ENCODE data around the gene RCAN2.

RCAN2 gene

DNA sequence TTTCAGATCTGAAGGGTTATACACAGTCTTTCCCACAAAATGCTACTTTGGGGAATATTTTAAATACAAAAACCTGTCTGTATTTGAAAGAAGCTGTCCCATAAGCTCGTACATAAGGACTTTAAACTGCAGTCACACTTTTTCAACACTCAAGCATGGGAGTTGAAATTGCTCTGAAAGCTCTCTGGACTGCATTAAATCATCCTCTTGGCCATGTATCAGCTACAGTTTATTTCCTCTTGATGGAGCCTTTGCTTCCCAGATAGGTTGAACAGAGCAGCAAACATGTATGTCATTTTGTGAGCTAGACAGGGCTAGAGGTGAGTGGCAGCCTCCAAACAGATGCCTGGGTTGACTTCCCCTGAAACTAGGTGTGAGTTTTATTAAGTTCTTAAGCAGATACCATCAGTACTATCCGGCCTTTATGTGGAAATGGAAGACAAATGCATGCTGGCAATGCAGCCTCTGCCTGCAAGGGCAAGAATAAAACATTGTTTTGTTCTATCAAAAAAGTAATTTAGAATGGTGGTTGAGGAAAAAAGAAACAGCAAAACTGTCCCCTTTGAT is 214.6 kb downstream of the RCAN2 start:
- TF ChIP-seq POLR2AphosphoS5 (IDR thresholded peaks at IDR 0.05; ENCODE audit: low read depth) = no peak
- no peak for TF ChIP-seq GABPA (IDR thresholded peaks at IDR 0.05; ENCODE audit: low read depth)
- TF ChIP-seq SPI1 (IDR thresholded peaks at IDR 0.05; ENCODE audit: borderline replicate concordance, low read depth) = no peak
- TF ChIP-seq, protein P1, sequence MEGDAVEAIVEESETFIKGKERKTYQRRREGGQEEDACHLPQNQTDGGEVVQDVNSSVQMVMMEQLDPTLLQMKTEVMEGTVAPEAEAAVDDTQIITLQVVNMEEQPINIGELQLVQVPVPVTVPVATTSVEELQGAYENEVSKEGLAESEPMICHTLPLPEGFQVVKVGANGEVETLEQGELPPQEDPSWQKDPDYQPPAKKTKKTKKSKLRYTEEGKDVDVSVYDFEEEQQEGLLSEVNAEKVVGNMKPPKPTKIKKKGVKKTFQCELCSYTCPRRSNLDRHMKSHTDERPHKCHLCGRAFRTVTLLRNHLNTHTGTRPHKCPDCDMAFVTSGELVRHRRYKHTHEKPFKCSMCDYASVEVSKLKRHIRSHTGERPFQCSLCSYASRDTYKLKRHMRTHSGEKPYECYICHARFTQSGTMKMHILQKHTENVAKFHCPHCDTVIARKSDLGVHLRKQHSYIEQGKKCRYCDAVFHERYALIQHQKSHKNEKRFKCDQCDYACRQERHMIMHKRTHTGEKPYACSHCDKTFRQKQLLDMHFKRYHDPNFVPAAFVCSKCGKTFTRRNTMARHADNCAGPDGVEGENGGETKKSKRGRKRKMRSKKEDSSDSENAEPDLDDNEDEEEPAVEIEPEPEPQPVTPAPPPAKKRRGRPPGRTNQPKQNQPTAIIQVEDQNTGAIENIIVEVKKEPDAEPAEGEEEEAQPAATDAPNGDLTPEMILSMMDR (IDR thresholded peaks at IDR 0.05; ENCODE audit: insufficient read depth, low read length) = no peak
- no peak for TF ChIP-seq REST (IDR thresholded peaks at IDR 0.05; ENCODE audit: insufficient replicate concordance, low read depth)
- Histone ChIP-seq H3K27me3 (ENCODE audit: insufficient read depth, poor library complexity, severe bottlenecking) (no peaks in the 10 kb centered on the region), H3K4me3 (replicated peaks; ENCODE audit: insufficient read depth, low read length) (no peak overlapping the region), H3K27ac (replicated peaks) (no peak overlapping the region)
- DNase-seq (ENCODE audit: low read depth in 1 of 2, low spot score in 1 of 2) = no peak

GRCh38 chr6:46274502-46274901 is 216.7 kb downstream of the RCAN2 start:
- no peak overlapping the region for H3K4me3 ChIP-seq (replicated peaks; ENCODE audit: insufficient read depth, low read length)
- H3K27ac ChIP-seq (replicated peaks) = no peak overlapping the region
- no peaks in the 10 kb centered on the region for H3K27me3 ChIP-seq (ENCODE audit: insufficient read depth, poor library complexity, severe bottlenecking)
- no peak for DNase-seq (ENCODE audit: low read depth in 1 of 2, low spot score in 1 of 2)
- no peak for TF ChIP-seq REST (IDR thresholded peaks at IDR 0.05; ENCODE audit: insufficient replicate concordance, low read depth)
- TF ChIP-seq, protein P1 (IDR thresholded peaks at IDR 0.05; ENCODE audit: insufficient read depth, low read length) = no peak
- TF ChIP-seq POLR2AphosphoS5 (IDR thresholded peaks at IDR 0.05; ENCODE audit: low read depth) = no peak
- TF ChIP-seq GABPA (IDR thresholded peaks at IDR 0.05; ENCODE audit: low read depth) = no peak
- no peak for TF ChIP-seq SPI1 (IDR thresholded peaks at IDR 0.05; ENCODE audit: borderline replicate concordance, low read depth)

GRCh38 chr6:46273911-46274310 is 217.3 kb downstream of the RCAN2 start:
- H3K4me3 ChIP-seq (replicated peaks; ENCODE audit: insufficient read depth, low read length) = no peak overlapping the region
- no peak for DNase-seq (ENCODE audit: low read depth in 1 of 2, low spot score in 1 of 2)
- no peak overlapping the region for H3K27ac ChIP-seq (replicated peaks)
- H3K27me3 ChIP-seq (ENCODE audit: insufficient read depth, poor library complexity, severe bottlenecking) = no peaks in the 10 kb centered on the region
- TF ChIP-seq GABPA (IDR thresholded peaks at IDR 0.05; ENCODE audit: low read depth) (no peak), REST (IDR thresholded peaks at IDR 0.05; ENCODE audit: insufficient replicate concordance, low read depth) (no peak), POLR2AphosphoS5 (IDR thresholded peaks at IDR 0.05; ENCODE audit: low read depth) (no peak), SPI1 (IDR thresholded peaks at IDR 0.05; ENCODE audit: borderline replicate concordance, low read depth) (no peak)
- TF ChIP-seq, protein P1 (IDR thresholded peaks at IDR 0.05; ENCODE audit: insufficient read depth, low read length) = no peak

Measured in HL-60 (cell line).